HG03066 (cell line): Measurements from ENCODE around the gene EXOC3.
"Not testable (repeated sequence)": the region's sequence is repeated elsewhere in the genome, so short reads cannot be mapped to it uniquely, and the experiment has no call there.

Experiments
- ATAC-seq: cut with Tn5 transposase; IDR thresholded peaks from one replicate; pipeline ENCODE4 v1.9.1; 2021; ENCODE audit warnings: low read depth; ENCODE audit not compliant: unreplicated experiment

The EXOC3 gene

GRCh38 chr5:470961-471749 is 28.2 kb downstream of the EXOC3 start:
- ATAC-seq, result no peak

GRCh38 chr5:471750-472058 is 28.7 kb downstream of the EXOC3 start:
- ATAC-seq, result no peak

GRCh38 chr5:472076-472655 is 29.2 kb downstream of the EXOC3 start:
- ATAC-seq, result peak; percentile 8

- peak; percentile 54 for ATAC-seq
These were observed 29.9 kb downstream of the EXOC3 start for GRCh38 chr5:472656-473550.

- peak; percentile 34 for ATAC-seq
These were observed 30.7 kb downstream of the EXOC3 start for GRCh38 chr5:473551-474192.

GRCh38 chr5:474232-474839 is 31.4 kb downstream of the EXOC3 start:
- ATAC-seq, result not testable (repeated sequence)

GRCh38 chr5:474840-475661 is 32.1 kb downstream of the EXOC3 start:
- ATAC-seq, result no peak

GRCh38 chr5:475704-476101 is 32.7 kb downstream of the EXOC3 start:
- ATAC-seq, result no peak

GRCh38 chr5:476102-476813 is 33.3 kb downstream of the EXOC3 start:
- ATAC-seq, result no peak

GRCh38 chr5:476814-477175 is 33.8 kb downstream of the EXOC3 start:
- ATAC-seq, result no peak

GRCh38 chr5:477247-477646 is 34.3 kb downstream of the EXOC3 start:
- ATAC-seq, result no peak

GRCh38 chr5:477871-478270 is 34.9 kb downstream of the EXOC3 start:
- no peak for ATAC-seq

- no peak for ATAC-seq
These were observed 35.5 kb downstream of the EXOC3 start for GRCh38 chr5:478369-478981.

- ATAC-seq, result no peak
These were observed 36.1 kb downstream of the EXOC3 start for GRCh38 chr5:478982-479535.

- ATAC-seq, result no peak
These were observed 36.8 kb downstream of the EXOC3 start for GRCh38 chr5:479566-480319.

GRCh38 chr5:481347-481746 is 38.4 kb downstream of the EXOC3 start:
- ATAC-seq, result no peak

GRCh38 chr5:482021-482420 is 39.0 kb downstream of the EXOC3 start:
- ATAC-seq, result no peak

GRCh38 chr5:482506-482905 is 39.5 kb downstream of the EXOC3 start:
- no peak for ATAC-seq
